Stomach (tissue), 4 donors: ENCODE measurements around the gene TEDC2.

ENCODE experiments used
- POLR2A ChIP-seq, 4 donors: fragments of 450-650 bp; IDR thresholded peaks; one replicate each; pipeline ENCODE4 v1.6.1; 2016; ENCODE audit warnings: antibody characterized with exemption in 4 of 4, control low read depth in 2 of 4, mild to moderate bottlenecking in 1 of 4, moderate library complexity in 1 of 4
- TF ChIP-seq, protein P1 (sequence below), 7 experiments: fragments of 450-650 bp in 4 of 7; fragments of 200-600 bp in 3 of 7; sonication (generic) in 3 of 7; IDR thresholded peaks; one replicate each; pipeline ENCODE4 v1.5.1; 2016 to 2019; ENCODE audit warnings: antibody characterized with exemption in 7 of 7, control low read depth in 2 of 7, mild to moderate bottlenecking in 1 of 7

DNA sequence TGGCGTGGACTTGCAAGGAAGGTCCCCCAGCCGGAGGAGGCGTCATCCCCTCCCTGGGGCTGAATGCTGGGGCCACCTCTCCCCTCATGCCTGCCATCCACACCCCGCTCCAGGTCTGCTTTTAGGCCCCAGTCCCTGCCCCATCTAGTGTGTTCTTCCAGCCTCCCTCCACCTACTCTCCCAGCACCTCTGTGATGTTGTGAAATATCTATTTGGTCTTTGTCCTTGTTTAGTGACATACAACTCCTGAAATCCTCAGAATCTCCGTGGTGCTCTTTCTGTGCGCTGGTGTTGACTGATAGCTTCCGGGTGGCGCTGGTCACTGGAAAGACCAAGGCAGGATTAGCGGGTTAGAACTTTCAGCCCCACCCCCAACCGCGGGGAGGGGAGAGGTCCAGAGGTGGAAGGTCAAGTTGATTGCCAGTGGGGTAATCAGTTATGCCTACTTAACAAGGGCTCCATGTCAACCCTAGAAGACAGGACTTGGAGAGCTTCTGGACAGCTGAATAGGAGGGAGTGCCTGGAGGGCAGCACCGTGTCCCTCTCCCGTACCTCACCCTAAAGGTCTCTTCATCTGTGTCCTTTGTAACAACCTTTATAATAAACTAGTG, 25.1 kb downstream of the TEDC2 start:
- TF ChIP-seq, protein P1, sequence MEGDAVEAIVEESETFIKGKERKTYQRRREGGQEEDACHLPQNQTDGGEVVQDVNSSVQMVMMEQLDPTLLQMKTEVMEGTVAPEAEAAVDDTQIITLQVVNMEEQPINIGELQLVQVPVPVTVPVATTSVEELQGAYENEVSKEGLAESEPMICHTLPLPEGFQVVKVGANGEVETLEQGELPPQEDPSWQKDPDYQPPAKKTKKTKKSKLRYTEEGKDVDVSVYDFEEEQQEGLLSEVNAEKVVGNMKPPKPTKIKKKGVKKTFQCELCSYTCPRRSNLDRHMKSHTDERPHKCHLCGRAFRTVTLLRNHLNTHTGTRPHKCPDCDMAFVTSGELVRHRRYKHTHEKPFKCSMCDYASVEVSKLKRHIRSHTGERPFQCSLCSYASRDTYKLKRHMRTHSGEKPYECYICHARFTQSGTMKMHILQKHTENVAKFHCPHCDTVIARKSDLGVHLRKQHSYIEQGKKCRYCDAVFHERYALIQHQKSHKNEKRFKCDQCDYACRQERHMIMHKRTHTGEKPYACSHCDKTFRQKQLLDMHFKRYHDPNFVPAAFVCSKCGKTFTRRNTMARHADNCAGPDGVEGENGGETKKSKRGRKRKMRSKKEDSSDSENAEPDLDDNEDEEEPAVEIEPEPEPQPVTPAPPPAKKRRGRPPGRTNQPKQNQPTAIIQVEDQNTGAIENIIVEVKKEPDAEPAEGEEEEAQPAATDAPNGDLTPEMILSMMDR (IDR thresholded peaks at IDR 0.05) = no peak
- no peak for TF ChIP-seq POLR2A (IDR thresholded peaks at IDR 0.05)
